GM15510 (cell line): ENCODE measurements around the gene FAM76B.

Source experiments
- POLR2A ChIP-seq: IDR thresholded peaks from 3 replicates; pipeline ENCODE4 v1.6.1; 2011; ENCODE audit warnings: borderline replicate concordance; ENCODE audit not compliant: insufficient read length; ENCODE audit errors: extremely low read depth

The FAM76B gene

GRCh38 chr11:95789506-95790122 lies at the start of gene FAM76B:
FAM76B (minus strand) TSS chr11:95789782; CDS start chr11:95789478, 304 bp downstream.
- peak; percentile 80 for TF ChIP-seq POLR2A

DNA sequence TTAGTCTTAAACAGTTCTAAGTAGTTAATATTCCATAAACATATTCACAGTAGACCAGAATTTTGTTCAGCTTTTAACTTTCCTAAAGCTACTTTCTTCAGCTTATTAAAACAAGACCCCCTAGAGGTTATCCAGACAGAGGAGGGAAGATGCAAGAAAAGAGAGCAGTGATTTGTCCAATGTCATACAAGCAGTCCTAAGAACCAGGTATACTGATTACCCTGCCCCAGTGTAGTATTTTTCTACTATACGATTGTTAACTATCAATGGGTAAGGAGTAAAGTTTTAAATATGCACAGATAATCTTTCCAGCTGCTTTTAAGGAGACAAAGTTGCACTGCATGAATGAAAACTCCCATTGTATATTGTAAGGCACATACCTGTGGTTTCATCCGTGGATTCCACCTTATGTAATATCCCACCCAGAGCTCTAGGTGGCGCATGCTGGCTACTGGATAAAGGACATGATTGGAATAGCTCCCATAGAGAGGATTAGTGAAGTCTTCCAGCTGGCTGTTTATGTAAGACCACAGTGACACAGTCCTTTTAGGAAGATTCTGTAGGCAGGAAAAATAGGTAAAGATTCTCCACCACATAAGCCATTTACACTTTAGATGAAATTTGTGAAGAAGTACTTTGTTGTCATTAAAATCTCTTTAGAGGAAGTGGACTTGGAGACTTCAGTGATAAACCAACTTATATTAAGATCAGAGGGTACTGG lies 46.3 kb upstream of the FAM76B start:
- no peak for TF ChIP-seq POLR2A

DNA sequence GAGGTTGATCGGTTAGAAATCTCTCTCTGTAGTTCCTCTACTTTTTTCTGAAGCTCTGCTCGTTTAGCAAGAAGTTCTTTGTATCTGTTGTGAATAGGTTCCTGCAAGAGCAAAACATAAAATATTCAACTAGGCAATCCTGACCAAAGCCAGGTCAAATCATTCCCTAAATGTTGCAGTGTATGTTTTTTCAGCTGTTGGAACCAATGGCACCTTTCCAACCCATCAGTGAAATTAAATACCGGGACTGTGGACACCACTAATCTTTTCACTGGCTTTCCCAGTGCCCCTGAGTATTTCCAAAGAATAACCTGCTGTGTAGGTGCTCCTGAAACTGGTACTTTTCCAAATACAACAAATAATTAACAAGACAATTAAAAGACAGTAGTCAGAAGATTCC lies 45.8 kb upstream of the FAM76B start:
- TF ChIP-seq POLR2A, result no peak

GRCh38 chr11:95833378-95833777 lies 43.8 kb upstream of the FAM76B start:
- no peak for TF ChIP-seq POLR2A

DNA sequence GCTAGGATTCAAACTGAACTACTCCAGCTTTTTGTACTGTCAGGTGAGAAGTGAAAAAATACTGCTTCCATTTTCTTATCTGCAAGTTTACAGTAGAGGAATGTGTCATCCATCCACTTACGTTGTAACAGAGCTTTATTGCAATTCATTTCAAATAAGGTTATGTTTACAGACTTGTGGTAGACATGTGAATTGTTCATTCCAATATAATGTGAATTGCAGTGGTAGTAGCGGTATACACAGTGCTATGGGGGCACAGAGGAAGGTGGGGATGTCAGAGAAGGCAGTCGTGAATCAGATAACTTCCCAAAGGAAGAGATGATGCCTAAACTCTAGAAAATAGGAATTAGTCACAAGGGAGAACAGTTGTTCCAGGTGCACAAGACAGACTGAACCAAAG lies 43.2 kb upstream of the FAM76B start:
- TF ChIP-seq POLR2A, result no peak

GRCh38 chr11:95831198-95831883 lies 41.8 kb upstream of the FAM76B start:
- TF ChIP-seq POLR2A, result no peak

DNA sequence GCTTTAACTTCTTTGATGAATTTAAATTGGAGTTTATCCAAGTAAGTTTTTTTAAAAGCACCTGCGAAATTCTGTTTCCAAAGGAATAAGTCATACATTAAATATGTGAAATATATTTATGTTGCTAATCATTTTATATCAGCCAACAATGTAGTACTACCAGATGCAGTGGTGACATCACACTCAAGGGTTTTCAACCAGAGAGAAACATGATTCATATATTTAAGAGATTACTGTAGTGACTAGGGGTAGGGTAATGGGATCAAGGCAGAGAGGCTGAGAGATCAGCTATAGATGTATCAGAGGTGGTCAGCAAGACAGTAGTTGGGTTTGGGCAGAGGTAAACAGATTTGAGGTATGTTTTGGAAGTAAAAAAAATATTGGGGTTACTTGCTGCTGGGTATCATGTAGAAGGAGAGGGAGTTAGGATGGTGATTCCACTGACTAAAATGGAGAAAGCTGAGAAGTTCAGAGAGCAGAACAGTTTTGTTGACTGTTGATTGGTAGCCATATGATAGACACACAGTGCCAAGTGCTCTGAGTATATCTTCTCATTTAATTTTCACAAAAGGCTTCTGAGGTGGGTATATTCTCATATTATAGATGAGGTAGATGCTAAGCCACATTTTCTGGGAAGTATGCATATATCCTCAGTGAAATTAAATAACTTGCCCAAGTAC lies 40.1 kb upstream of the FAM76B start:
- no peak for TF ChIP-seq POLR2A

DNA sequence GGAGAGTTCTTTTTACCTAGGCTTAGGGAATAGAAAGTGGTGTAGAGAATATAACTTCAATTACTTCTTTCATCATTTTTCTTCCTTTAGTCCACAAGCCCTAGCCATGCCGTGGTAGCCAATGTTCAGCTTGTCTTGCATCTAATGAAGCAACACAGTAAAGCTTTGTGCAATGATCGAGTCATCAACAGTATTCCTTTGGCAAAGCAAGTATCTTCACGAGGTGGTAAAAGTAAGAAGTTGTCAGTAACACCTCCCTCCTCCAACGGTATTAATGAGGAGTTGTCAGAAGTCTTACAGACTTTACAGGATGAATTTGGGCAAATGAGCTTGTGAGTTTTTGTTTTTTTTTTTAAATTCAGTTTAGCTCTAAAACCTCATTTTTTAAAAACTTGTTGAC lies 38.1 kb upstream of the FAM76B start:
- no peak for TF ChIP-seq POLR2A

- no peak for TF ChIP-seq POLR2A
These were observed 32.1 kb upstream of the FAM76B start for GRCh38 chr11:95821640-95822039.

- no peak for TF ChIP-seq POLR2A
These were observed 26.5 kb upstream of the FAM76B start for GRCh38 chr11:95816037-95816436.

GRCh38 chr11:95805869-95806268 lies 16.3 kb upstream of the FAM76B start:
- no peak for TF ChIP-seq POLR2A

DNA sequence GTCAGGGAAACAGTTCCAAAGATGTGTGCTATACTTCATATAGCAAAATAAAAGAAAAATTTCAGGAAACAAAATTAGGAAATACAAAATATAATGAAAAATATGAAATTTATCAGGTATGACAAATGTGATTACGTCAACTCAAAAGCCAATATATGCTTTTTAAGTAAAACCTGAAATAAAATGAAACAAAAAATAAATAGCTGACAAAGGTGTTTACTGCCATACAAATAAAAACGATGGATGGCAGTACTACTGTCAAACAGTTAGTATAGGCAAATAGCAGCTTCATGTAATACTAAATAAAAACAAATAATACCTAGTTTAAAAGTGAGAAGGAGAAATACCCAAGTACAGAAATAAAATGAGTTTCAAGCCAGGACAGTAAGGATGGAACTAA lies 14.4 kb upstream of the FAM76B start:
- TF ChIP-seq POLR2A, result no peak

DNA sequence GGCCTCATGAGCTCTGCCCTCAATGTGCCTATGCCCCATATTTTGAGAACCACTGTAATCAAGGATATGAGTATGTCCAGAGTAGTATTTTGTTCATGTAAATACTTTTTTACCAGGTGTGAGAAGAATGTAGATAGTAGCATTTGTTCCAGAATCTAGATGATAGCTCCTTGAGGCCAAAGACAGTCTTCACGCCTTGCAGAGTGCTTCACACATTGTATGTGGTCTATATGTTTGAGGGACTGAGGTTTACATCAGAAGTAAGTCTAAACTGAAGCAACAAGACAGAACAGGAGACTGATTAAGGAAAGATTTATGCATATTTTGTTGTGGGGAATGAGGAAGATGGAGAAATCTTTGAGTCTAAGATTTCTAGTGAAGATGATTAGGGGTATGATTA lies 13.2 kb upstream of the FAM76B start:
- no peak for TF ChIP-seq POLR2A

GRCh38 chr11:95800438-95800837 lies 10.9 kb upstream of the FAM76B start:
- TF ChIP-seq POLR2A, result no peak

DNA sequence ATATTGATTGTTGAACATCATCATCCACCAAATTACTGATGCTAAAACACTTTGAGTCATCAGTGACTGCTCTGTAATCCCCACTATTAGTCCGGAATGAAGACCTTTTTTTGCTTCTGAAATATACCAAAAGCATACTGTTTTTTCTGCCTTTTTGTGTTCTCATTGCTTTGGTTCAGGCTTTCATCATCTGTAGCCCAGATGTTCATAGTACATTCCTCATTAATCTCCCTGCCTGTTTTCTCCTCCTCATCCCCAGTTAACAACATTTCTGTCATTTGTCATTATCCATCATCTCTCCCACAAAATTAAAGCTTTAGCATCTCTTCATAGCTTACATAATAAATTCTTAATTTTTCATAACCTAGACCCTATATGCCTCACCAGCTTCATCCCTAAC lies 10.0 kb upstream of the FAM76B start:
- no peak for TF ChIP-seq POLR2A
